HEK293 (cell line): Measurements from ENCODE around the gene BRF1.

ENCODE experiments used
- CTCF ChIA-PET: fragments of 350-600 bp; formaldehyde crosslinking; extraction: SDS; loops from one replicate; lab custom pipeline; 2021; ENCODE audit warnings: antibody characterized with exemption; lab: Yijun Ruan, JAX
- POLR2A ChIA-PET: fragments of 300-600 bp; formaldehyde crosslinking; extraction: SDS; loops from one replicate; lab custom pipeline; 2020; ENCODE audit warnings: antibody characterized with exemption, inconsistent platforms; lab: Yijun Ruan, JAX
- H3K27ac ChIP-seq: fragments of 200-500 bp; sonication (Bioruptor generic); 2 replicates; pipeline ENCODE4 v1.5.1; 2014; ENCODE audit warnings: low read depth, low read length, control low read depth, inconsistent platforms; ENCODE audit errors: extremely low read depth
- H3K36me3 ChIP-seq, 2 experiments: fragments of 200-500 bp in 1 of 2; sonication (Bioruptor generic) in 1 of 2; 1 replicate in 1 of 2; 2 replicates in 1 of 2; pipeline ENCODE4 v1.5.1; 2014 to 2017; ENCODE audit warnings: inconsistent platforms in 2 of 2, low read length in 2 of 2; ENCODE audit not compliant: control insufficient read depth in 2 of 2, insufficient read depth in 1 of 2
- H3K4me1 ChIP-seq: fragments of 200-500 bp; sonication (Bioruptor generic); 2 replicates; pipeline ENCODE4 v1.5.1; 2014; ENCODE audit warnings: mild to moderate bottlenecking, low read length, inconsistent platforms; ENCODE audit not compliant: control insufficient read depth, insufficient read depth
- H3K4me3 ChIP-seq: 2 replicates; pipeline ENCODE4 v1.5.1; 2011; ENCODE audit warnings: low read depth, mild to moderate bottlenecking, control low read depth, low read length, moderate library complexity
- H3K9me3 ChIP-seq: fragments of 200-500 bp; sonication (Bioruptor generic); 2 replicates; pipeline ENCODE4 v1.5.1; 2014; ENCODE audit warnings: low read depth, low read length, inconsistent platforms; ENCODE audit not compliant: control insufficient read depth, insufficient read depth
- BCL11A ChIP-seq: fragments of 450-650 bp; formaldehyde crosslinking; IDR thresholded peaks from 2 replicates; pipeline ENCODE4 v1.5.1; 2016; ENCODE audit warnings: low read depth, missing biosample characterization, missing genetic modification characterization
- BCL11B ChIP-seq: fragments of 450-650 bp; formaldehyde crosslinking; IDR thresholded peaks from 2 replicates; pipeline ENCODE4 v1.5.1; 2016; ENCODE audit warnings: low read depth, missing biosample characterization, missing genetic modification characterization
- EGR2 ChIP-seq: fragments of 450-650 bp; formaldehyde crosslinking; IDR thresholded peaks from 2 replicates; pipeline ENCODE4 v1.5.1; 2016; ENCODE audit warnings: low read depth, missing biosample characterization, missing genetic modification characterization
- MEIS1 ChIP-seq: sonication (generic); formaldehyde crosslinking; IDR thresholded peaks from 2 replicates; pipeline ENCODE4 v1.8.1; 2022; ENCODE audit warnings: missing genetic modification reagents, mild to moderate bottlenecking, borderline replicate concordance
- MYNN ChIP-seq: fragments of 450-650 bp; formaldehyde crosslinking; IDR thresholded peaks from 2 replicates; pipeline ENCODE4 v1.5.1; 2016; ENCODE audit warnings: missing biosample characterization, missing genetic modification characterization, borderline replicate concordance
- OVOL3 ChIP-seq: fragments of 450-650 bp; formaldehyde crosslinking; IDR thresholded peaks from 2 replicates; pipeline ENCODE4 v1.5.1; 2016; ENCODE audit warnings: missing biosample characterization, missing genetic modification characterization
- SCRT1 ChIP-seq: fragments of 450-650 bp; formaldehyde crosslinking; IDR thresholded peaks from 2 replicates; pipeline ENCODE4 v1.5.1; 2016; ENCODE audit warnings: missing biosample characterization, missing genetic modification characterization, borderline replicate concordance
- ZEB2 ChIP-seq: fragments of 450-650 bp; formaldehyde crosslinking; IDR thresholded peaks from 2 replicates; pipeline ENCODE4 v1.5.1; 2016; ENCODE audit warnings: missing biosample characterization, missing genetic modification characterization
- ZFHX2 ChIP-seq: fragments of 450-650 bp; formaldehyde crosslinking; conservative IDR thresholded peaks from 2 replicates; pipeline ENCODE4 v1.5.1; 2016; ENCODE audit warnings: missing biosample characterization, missing genetic modification characterization
- ZNF146 ChIP-seq: fragments of 450-650 bp; formaldehyde crosslinking; IDR thresholded peaks from 2 replicates; pipeline ENCODE4 v1.5.1; 2016; ENCODE audit warnings: missing biosample characterization, missing genetic modification characterization
- ZNF157 ChIP-seq: fragments of 450-650 bp; formaldehyde crosslinking; IDR thresholded peaks from 2 replicates; pipeline ENCODE4 v1.5.1; 2016; ENCODE audit warnings: missing biosample characterization, missing genetic modification characterization
- ZNF214 ChIP-seq: fragments of 450-650 bp; formaldehyde crosslinking; IDR thresholded peaks from 2 replicates; pipeline ENCODE4 v1.5.1; 2017; ENCODE audit warnings: missing biosample characterization, mild to moderate bottlenecking, missing genetic modification characterization, borderline replicate concordance
- ZNF24 ChIP-seq: fragments of 450-650 bp; formaldehyde crosslinking; IDR thresholded peaks from 2 replicates; pipeline ENCODE4 v1.5.1; 2016; ENCODE audit warnings: missing biosample characterization, missing genetic modification characterization
- ZNF302 ChIP-seq: fragments of 450-650 bp; formaldehyde crosslinking; IDR thresholded peaks from 2 replicates; pipeline ENCODE4 v1.5.1; 2016; ENCODE audit warnings: missing biosample characterization, missing genetic modification characterization, low read depth
- ZNF354C ChIP-seq: fragments of 450-650 bp; formaldehyde crosslinking; IDR thresholded peaks from 2 replicates; pipeline ENCODE4 v1.5.1; 2016; ENCODE audit warnings: missing biosample characterization, missing genetic modification characterization, low read depth, borderline replicate concordance
- ZNF423 ChIP-seq: fragments of 450-650 bp; formaldehyde crosslinking; IDR thresholded peaks from 2 replicates; pipeline ENCODE4 v1.5.1; 2016; ENCODE audit warnings: missing biosample characterization, missing genetic modification characterization
- ZNF544 ChIP-seq: fragments of 450-650 bp; formaldehyde crosslinking; IDR thresholded peaks from 2 replicates; pipeline ENCODE4 v1.5.0; 2017; ENCODE audit warnings: missing biosample characterization, missing genetic modification characterization
- TF ChIP-seq, protein P1 (sequence below): fragments of 450-650 bp; formaldehyde crosslinking; IDR thresholded peaks from 2 replicates; pipeline ENCODE4; 2016; ENCODE audit warnings: missing biosample characterization, missing genetic modification characterization

Gene BRF1

DNA sequence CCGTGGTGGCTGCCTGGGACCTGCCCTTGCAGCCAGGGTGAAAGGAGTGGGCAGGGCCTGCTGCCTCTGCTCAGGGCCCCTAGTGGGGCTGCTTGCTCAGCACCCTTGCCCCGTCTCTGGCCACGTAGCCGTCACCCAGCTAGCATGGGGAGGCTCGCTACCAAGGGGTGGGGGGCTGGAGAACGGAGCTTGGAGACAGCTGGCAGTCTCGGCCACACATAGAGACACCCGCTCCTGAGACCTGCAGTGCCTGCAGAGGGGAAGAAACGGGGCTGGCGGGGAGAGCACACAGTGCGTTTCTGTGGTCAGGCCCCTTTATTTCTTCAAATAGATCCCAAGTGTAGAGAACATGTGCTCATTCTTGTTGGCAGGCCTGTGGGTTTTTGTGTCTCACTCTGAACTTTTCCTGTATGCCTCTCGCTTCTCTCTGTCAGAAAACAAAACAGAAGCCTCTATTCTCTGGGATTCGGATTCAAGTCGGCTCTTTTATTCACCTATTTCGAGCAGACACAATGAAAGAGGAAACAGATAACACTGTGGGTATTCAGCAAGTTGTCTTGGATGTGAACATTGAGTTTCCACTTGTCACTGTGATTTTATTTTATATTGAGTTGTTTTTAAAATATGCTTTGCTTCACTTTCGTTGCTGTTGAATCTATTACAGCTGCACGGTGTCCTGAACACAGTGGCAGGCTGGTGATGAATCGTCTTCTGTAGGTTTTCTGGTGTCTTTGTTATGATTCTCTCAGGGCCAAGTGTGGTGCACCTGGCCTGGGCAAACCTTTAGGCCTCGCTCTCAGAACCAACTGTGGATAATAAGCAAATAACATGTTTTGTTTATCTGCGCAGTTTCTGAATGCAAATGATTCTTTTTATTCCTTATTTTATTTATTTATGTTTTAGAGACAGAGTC lies 40.3 kb upstream of the BRF1 start:
- TF ChIP-seq ZNF423 (no peak), OVOL3 (no peak), ZEB2 (tag by site-specific recombination) (no peak), SCRT1 (tag by site-specific recombination) (no peak)
- CTCF ChIA-PET: interaction anchor here (2.1 kb wide), 1 partner anchor 11 kb away, joined by 6 read pairs; no protein-coding TSS in a partner anchor
- H3K4me1 ChIP-seq: no peaks in the 10 kb centered on the region
- peaks cover 2% of the 10 kb centered on the region; the same call in 1 of the 2 replicates for H3K9me3 ChIP-seq
- H3K27ac ChIP-seq: no peak overlapping the region
- peaks cover 0 to 3% of the 10 kb centered on the region in 2 experiments; a peak in 1 of 3 replicates for H3K36me3 ChIP-seq
- no peak overlapping the region for H3K4me3 ChIP-seq
- POLR2A ChIA-PET: interaction anchor here (1.1 kb wide), 1 partner anchor 40 kb away, joined by 3 read pairs; the partner anchor contains the start of gene BRF1

DNA sequence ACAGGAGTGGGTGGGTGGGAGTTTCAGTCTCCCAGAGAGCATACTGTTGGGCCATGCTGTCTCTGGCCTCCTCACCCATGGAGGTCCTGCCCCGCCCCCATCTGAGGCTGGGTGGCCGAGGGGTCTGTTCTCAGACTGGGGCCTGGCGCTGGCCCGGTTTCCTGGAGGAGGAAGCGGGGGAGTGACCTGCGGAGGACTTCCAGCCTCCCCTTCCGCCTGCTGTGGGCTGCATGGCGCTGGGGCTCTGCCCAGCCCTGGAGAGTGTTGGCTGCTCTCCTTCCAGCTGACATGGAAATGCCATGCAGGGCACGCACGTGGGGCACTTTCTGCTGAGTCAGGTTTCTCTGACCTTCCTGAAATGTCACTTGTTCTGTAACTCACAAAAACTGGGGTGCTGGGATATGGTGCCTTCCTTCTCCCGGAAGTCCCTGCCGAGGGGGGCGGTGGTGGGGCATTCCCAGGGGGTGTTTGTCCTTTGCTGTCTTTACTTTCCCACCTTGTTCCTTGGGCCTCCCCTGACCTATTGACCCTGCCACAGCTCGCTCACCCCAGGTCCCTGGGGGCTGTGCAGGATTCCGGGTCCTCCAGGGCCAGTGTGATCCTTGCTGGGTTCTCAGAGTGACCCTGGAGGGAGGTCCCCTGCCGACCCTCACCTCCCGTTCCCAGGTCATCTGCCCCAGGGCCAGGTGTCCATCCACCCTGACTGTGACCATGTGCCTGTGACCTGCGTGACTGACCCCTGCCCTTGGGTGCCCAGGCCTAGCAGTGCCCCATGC lies 37.4 kb upstream of the BRF1 start:
- POLR2A ChIA-PET: interaction anchor here (1.1 kb wide), 1 partner anchor 11 kb away, joined by 3 read pairs; no protein-coding TSS in a partner anchor
- no peaks in the 10 kb centered on the region for H3K9me3 ChIP-seq
- no peak overlapping the region for H3K4me3 ChIP-seq
- TF ChIP-seq BCL11A (tag by site-specific recombination) (0 out of 2 replicates have a peak, but pooled peaks have one; percentile 18), BCL11B (tag by site-specific recombination) (peak; percentile 44; the same call in 1 of the 2 replicates), EGR2 (peak; percentile 48; the same call in 1 of the 2 replicates), MYNN (tag by site-specific recombination) (no peak), ZFHX2 (tag by site-specific recombination) (peak; percentile 48; the same call in 1 of the 2 replicates)
- no peaks in the 10 kb centered on the region for H3K4me1 ChIP-seq
- peaks cover 0 to 3% of the 10 kb centered on the region in 2 experiments; a peak in 1 of 3 replicates for H3K36me3 ChIP-seq
- no peak overlapping the region for H3K27ac ChIP-seq
- CTCF ChIA-PET: no interaction called here

DNA sequence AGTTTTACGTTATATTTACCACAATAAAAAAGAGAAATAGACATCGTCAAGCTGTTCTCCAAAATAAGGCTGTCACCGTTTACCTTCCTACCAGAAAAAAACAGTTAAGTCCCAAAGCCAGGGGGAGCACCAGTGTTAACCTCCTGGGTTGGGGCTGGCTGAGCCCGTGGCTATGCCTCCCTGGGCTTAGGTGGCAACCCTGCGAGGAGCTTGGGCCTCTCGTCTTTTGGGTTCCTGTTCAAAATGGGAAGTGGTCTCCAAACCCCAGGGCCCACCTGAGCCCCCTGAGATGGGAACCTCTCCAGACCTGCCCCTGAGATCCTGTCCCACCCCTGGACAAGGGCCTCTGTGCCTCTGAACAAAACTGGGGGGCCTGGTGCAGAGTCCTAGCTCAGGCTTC lies 36.6 kb upstream of the BRF1 start:
- no peaks in the 10 kb centered on the region for H3K4me1 ChIP-seq
- H3K27ac ChIP-seq: no peak overlapping the region
- ChIA-PET CTCF (no interaction called here), POLR2A (interaction anchor here (1.1 kb wide), 1 partner anchor 10 kb away, joined by 3 read pairs; no protein-coding TSS in a partner anchor)
- H3K9me3 ChIP-seq: no peaks in the 10 kb centered on the region
- H3K36me3 ChIP-seq: peaks cover 0 to 3% of the 10 kb centered on the region in 2 experiments; a peak in 1 of 3 replicates
- no peak overlapping the region for H3K4me3 ChIP-seq
- no peak for TF ChIP-seq ZNF24 (tag by site-specific recombination)
- TF ChIP-seq, protein P1, sequence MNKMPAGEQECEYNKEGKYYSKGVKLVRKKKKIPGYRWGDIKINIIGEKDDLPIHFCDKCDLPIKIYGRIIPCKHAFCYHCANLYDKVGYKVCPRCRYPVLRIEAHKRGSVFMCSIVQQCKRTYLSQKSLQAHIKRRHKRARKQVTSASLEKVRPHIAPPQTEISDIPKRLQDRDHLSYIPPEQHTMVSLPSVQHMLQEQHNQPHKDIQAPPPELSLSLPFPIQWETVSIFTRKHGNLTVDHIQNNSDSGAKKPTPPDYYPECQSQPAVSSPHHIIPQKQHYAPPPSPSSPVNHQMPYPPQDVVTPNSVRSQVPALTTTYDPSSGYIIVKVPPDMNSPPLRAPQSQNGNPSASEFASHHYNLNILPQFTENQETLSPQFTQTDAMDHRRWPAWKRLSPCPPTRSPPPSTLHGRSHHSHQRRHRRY: no peak
- no peak for TF ChIP-seq ZEB2 (tag by site-specific recombination)
- TF ChIP-seq ZNF157 (tag by site-specific recombination): no peak

DNA sequence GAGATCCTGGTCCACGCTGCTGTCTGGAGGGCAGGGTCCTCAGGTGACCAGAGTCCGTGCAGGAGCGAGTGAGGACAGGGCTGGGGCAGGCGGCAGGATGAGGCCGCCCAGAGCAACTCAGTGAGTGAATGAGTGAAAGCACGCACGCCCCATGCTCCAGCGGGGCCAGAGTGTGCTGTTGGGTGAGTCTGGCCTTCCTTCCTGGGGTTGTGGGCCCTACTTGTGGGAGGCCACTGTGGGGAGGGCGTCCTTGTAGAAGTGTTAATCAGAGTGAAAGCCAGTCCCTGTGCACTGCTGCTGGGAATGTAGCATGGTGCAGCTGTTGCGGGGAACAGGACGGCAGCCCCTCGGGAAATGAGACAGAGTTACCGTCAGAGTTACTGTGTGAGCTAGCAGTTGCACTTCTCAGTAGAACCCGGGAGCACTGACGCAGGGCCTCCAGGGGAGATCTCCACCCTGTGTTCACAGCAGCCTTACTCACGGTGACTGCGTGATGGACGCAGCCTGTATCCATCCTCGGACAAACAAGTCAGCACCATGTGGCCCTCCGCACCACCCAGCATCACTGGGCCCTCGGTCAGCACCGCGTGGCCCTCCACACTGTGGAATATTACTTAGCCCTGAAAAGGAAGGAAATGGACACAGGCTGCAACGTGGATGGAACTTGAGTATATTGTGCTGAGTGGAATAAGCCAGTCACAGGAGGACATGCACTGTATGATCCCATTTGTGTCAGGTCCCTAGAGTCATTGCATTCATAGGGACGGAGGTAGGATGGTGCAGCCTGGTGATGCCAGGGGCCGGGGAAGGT lies 35.9 kb upstream of the BRF1 start:
- CTCF ChIA-PET: no interaction called here
- Histone ChIP-seq H3K36me3 (peaks cover 0 to 3% of the 10 kb centered on the region in 2 experiments; a peak in 1 of 3 replicates), H3K4me3 (no peak overlapping the region), H3K9me3 (no peaks in the 10 kb centered on the region), H3K27ac (no peak overlapping the region), H3K4me1 (no peaks in the 10 kb centered on the region)
- POLR2A ChIA-PET: no interaction called here
- TF ChIP-seq ZNF146 (tag by site-specific recombination): peak; percentile 99
- no peak for TF ChIP-seq ZNF302 (tag by site-specific recombination)
- no peak for TF ChIP-seq ZNF354C (tag by site-specific recombination)
- no peak for TF ChIP-seq ZNF544 (tag by site-specific recombination)
- TF ChIP-seq ZNF214 (tag by site-specific recombination): no peak
- TF ChIP-seq MEIS1: no peak
